HCT116 (cell line): ENCODE measurements around the gene SUGCT.

ENCODE experiments used
- CEBPB ChIP-seq: IDR thresholded peaks from 2 replicates; pipeline ENCODE4 v1.6.1; 2012; ENCODE audit warnings: low read depth
- ZNF274 ChIP-seq: fragments of 200-500 bp; sonication (Bioruptor generic); IDR thresholded peaks from 2 replicates; pipeline ENCODE4 v1.6.1; 2014; ENCODE audit warnings: mild to moderate bottlenecking, low read depth, low read length, inconsistent platforms
- TF ChIP-seq, protein P1 (sequence below), 3 experiments: fragments of 200-600 bp in 1 of 3; sonication (generic) in 1 of 3; IDR thresholded peaks in 2 of 3; conservative IDR thresholded peaks in 1 of 3; 2 replicates each; pipeline ENCODE4 v1.5.1; 2012 to 2017; ENCODE audit warnings: low read depth in 2 of 3, low read length in 2 of 3, antibody characterized with exemption in 1 of 3, borderline replicate concordance in 1 of 3, control low read depth in 1 of 3, mild to moderate bottlenecking in 1 of 3, mixed read lengths in 1 of 3, mixed run types in 1 of 3, moderate library complexity in 1 of 3; ENCODE audit not compliant: insufficient read depth in 1 of 3

GRCh38 chr7:40315277-40315676, 180.5 kb downstream of the SUGCT start:
- no peak for TF ChIP-seq ZNF274
- TF ChIP-seq, protein P1, sequence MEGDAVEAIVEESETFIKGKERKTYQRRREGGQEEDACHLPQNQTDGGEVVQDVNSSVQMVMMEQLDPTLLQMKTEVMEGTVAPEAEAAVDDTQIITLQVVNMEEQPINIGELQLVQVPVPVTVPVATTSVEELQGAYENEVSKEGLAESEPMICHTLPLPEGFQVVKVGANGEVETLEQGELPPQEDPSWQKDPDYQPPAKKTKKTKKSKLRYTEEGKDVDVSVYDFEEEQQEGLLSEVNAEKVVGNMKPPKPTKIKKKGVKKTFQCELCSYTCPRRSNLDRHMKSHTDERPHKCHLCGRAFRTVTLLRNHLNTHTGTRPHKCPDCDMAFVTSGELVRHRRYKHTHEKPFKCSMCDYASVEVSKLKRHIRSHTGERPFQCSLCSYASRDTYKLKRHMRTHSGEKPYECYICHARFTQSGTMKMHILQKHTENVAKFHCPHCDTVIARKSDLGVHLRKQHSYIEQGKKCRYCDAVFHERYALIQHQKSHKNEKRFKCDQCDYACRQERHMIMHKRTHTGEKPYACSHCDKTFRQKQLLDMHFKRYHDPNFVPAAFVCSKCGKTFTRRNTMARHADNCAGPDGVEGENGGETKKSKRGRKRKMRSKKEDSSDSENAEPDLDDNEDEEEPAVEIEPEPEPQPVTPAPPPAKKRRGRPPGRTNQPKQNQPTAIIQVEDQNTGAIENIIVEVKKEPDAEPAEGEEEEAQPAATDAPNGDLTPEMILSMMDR (IDR thresholded peaks at IDR 0.05 in 2 of 3, conservative IDR thresholded peaks at IDR 0.05 in 1 of 3; ENCODE audit: borderline replicate concordance in 1 of 3, insufficient read depth in 1 of 3, low read depth in 2 of 3, low read length in 2 of 3): no peak
- no peak for TF ChIP-seq CEBPB
